Fibroblast of upper back skin (primary cell): ENCODE measurements around the gene DDIT4.
A peak's percentile ranks its signal among the peaks of the same experiment; 100 is the strongest.
"Not testable (repeated sequence)": the region's sequence is repeated elsewhere in the genome, so short reads cannot be mapped to it uniquely, and the experiment has no call there.

Experiments used
- DNase-seq: peaks from one replicate; pipeline ENCODE4 v3.0.0-alpha.2; 2013

DDIT4 gene

GRCh38 chr10:72249176-72249862, 24.4 kb upstream of the DDIT4 start:
- not testable (repeated sequence) for DNase-seq

DNA sequence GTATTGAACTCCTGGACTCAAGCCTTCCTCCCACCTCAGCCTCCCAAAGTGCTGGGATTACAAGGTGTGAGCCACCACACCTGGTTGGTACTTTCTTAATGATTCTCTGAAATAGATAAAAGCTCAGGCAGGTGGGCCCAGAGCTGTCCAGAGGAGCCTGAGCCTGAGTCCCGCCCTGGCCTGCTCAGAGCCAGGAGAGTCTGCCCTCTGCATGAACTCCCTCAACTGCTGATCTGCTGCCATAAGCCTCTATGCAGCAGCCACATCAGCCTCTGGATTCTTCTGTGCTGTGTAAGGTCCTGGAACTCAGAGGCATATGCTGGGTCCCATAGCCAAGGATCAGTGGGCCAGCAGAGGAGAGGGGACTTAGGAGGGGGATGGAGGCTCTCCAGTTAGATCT, 23.1 kb upstream of the DDIT4 start:
- peak; percentile 77 for DNase-seq

GRCh38 chr10:72251635-72252034, 22.1 kb upstream of the DDIT4 start:
- DNase-seq, result no peak

DNA sequence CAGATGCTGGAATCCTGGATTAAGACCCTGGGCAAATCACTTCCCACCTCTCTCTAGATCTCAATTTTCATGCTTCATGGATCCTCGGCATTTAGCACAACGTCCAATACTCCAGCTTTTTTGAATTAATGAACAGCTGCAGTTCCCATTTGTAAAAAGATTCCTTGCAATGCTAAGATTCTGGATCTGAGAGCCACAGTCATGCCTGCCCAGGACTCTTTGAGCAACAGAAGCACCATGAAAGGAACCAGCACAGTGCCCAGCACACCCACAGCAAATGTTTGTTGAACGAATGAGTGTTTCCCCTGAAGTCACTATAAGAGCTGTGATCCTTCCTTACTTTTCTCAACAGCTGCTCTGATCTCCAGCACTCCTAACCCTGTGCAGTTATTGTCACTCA, 20.8 kb upstream of the DDIT4 start:
- DNase-seq, result peak; percentile 25

DNA sequence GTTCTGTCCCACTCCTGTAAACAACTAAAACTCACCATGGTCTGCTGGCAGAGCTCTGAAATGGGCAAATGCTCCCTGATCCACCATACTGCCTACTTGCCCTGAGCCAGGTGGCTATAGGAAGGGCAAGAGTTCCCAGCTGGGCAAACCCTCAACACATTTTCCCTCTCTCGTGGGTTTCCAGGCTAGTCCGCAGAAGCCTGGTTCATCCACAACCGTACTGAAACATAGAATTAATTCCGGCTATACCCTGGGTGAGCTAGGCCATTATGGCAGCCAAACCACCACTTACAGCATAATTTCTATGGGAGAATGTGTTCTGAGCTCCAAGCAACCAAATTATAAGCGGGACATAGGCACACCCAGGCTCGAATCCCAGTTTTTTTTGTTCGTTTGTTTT, 20.1 kb upstream of the DDIT4 start:
- no peak for DNase-seq

DNA sequence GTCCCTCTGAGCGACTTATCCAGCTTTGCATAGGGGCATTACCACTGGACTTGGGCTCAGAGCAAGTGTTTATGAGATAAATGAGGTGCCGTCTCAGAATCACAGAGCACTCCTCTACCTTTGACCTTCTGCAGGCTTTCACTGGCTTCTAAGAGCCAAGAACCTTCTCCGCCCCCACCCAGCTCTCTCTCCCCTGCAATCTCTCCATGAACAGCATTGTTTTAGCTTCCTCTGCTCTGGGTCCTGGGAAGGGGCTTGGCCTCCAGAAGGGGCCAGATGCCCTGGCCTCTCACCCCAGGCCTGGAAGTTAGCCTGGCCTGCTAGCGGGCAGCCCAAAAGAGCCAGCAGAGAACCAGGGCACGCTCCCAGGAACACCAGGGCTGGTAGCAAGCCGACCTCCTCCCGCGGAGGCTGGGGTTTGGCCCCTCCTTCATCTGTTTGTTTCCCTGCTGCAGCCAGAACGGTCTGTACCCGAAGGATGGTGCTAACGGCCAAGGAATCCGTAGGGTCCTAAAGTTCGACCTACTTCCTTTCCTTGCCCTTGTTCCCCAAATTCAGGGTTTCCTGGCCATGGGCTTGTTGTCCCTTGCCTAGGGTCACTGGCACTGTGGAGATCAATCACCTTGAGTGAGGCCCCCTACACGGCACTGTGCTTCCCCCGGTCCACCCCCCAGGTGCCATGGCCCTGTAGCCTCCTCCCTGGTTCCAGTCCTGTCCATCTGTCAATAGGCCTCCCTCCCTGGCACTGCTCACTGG, 18.7 kb upstream of the DDIT4 start:
- peak; percentile 69 for DNase-seq

DNA sequence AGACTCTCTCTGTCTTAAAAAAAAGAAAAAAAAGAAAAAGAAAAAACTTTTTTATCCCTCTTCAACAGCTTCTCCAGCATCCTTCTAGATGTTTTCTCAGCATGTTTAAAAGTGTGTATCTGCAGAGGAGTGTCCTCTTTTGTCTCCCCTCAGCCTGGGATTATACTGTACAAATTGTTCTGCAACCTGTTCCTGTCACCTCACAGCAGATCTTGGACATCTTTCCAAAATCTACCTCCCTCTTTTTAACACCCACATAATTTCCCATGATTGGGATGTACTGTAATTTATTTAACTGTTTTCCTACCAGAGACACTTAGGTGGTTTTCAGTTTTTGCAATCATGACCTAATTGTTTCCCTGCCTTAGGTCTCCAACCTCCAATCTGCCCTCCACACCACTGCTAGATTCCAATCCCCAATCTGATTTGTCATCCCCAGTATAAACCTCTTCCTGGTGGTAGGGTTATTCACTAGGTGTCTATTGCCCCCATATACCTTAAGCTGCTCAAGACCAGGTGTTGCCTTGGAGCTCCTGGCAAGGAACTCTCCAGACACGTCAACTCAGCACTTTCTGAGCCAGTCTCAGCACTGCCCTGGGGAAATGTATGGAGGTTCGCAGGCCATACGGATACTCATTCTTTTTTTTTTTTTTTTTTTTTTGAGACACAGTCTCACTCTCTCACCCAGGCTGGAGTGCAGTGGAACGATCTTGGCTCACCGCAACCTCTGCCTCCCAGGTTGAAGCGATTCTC, 17.6 kb upstream of the DDIT4 start:
- no peak for DNase-seq

- no peak for DNase-seq
Observed at GRCh38 chr10:72257051-72257892, 16.5 kb upstream of the DDIT4 start.

DNA sequence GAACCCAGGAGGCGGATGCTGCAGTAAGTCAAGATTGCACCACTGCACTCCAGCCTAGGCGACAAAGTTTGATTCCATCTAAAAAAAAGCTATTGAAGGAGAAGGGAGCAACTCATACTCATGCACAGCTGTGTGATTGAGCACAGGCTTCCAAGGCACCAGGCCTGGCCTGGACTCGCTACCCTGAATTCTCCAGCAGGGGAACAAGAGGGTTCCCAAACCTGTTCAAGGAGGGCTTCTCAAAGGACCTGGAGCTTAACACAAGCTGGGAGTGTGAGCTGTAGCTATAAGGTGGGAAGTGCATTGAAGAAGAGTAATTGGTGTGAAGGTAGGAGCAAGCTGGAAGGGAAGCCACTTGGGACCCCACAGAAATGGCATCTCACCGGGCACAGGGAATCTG, 15.1 kb upstream of the DDIT4 start:
- DNase-seq, result no peak

- peak; percentile 93 for DNase-seq
Observed at GRCh38 chr10:72259491-72260238, 14.1 kb upstream of the DDIT4 start.

DNA sequence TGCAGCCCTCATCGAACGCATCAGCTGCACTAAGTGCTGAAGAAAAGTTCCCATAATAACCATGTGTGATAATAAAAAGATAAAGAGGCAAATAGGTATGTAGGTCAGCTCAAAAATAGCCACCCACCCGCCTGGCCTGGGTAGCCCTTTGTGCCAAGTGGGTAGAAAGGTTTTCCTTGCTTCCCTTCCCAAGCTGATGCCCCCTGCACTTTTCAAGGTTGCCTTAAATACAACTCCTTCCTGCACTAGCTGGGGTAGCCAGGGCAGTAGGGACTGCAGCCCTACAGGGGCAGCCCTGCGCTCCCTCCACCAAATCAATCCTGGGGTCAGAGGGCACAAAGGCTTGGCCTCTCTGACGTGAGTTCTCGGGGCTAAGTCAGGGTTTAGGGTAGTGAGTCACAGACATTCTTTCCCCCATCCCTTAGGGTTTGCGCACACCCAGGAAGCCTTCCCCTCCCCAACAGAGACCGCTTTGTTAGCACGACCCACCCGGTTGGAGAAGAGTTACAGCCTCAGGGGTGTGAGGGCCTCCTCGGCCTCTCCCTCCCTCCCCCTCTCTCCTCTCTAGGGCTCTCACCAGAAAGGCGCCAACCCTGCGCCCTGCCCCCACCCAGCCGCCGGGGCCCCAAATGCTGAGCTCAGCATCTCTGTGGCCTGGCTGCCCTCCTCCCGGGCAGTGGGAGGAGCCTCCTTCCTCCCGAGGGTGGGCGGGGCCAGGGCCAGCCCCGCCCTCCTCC, 13.3 kb upstream of the DDIT4 start:
- peak; percentile 96 for DNase-seq

GRCh38 chr10:72260976-72261783, 12.5 kb upstream of the DDIT4 start:
- no peak for DNase-seq

DNA sequence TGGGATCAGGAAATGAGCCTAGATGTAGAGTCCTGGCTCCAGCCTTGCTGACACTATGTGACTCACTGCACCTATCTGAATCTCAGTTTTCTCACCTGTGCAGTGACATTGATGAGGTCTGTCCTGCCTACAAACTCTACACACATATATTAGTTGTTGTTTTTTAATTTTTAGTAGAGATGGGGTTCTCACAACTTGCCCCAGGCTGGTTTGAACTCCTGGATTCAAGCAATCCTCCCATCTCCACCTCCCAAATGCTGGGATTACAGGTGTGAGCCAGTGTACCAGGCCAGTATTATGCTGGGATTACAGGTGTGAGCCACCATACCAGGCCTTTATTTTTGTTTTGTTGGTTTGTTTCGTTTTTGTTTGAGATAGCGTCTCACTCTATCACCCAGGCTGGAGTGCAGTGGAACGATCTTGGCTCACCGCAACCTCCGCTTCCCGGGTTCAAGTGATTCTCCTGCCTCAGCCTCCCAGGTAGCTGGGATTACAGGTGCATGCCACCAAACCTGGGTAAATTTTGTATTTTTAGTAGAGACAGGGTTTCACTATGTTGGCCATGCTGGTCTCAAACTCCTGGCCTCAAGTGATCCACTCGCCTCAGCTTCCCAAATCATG, 11.8 kb upstream of the DDIT4 start:
- no peak for DNase-seq

DNA sequence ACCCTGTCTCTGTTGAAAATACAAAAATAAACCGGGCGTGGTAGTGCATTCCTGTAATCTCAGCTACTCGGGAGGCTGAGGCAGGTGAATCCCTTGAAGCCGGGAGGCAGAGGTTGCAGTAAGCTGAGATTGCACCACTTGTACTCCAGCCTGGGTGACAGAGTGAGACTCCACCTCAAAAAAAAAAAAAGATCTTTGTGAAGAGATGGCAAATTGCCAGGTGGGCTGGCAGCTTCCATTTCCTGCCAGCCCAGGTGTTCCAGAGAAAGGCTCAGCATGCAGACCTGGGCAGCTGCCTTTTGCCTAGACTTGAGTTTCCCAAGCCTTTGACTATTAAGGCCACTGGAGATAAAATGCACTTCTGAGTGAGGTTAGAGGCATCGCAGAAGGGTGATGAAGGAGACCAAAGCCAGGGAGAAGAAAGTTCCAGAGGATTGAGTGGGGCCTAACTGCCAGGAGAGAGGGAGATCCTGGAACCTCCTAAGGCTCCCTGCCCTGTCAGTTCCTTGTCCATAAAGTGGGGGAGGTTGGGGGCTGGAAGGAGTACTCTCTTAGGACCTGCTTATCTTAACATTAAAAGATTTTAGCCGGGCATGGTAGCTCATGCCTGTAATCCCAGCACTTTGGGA, 10.0 kb upstream of the DDIT4 start:
- no peak for DNase-seq

- DNase-seq, result no peak
Observed at GRCh38 chr10:72264536-72264935, 9.2 kb upstream of the DDIT4 start.

DNA sequence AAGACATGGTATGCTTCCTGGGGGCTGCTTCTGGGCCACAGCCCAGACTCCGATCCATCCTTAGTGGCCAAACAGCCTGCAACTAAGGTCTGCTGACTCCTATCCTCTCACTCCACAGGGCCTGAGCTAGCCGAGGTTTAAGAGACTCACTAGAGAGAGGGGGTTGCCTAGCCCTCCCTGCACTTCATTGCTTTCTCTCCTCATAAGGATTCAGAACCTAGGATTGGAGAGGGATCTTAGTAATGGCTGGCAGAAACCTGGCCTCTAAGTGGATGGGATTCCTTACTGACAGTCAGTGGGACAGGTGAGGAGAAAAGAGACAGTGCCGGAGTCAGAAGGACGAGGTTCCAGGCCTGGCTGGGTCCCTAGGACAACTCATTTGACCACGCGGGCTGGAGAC, 8.2 kb upstream of the DDIT4 start:
- no peak for DNase-seq

GRCh38 chr10:72265990-72266865, 7.5 kb upstream of the DDIT4 start:
- DNase-seq, result no peak

- no peak for DNase-seq
Observed at GRCh38 chr10:72267381-72267780, 6.3 kb upstream of the DDIT4 start.
